NB4 (cell line): ENCODE data around the gene HOXA4.

Source experiments
- DNase-seq: peaks from one replicate; pipeline ENCODE4 v3.0.0; 2010; ENCODE audit warnings: low read depth
- H3K4me3 ChIP-seq: one replicate; pipeline ENCODE4 v1.5.1; 2011; ENCODE audit warnings: mild to moderate bottlenecking, low read depth, low read length, moderate library complexity
- CTCF ChIP-seq: IDR thresholded peaks from one replicate; pipeline ENCODE4 v1.5.1; 2012; ENCODE audit warnings: low read depth, low read length
- MAX ChIP-seq: IDR thresholded peaks from 2 replicates; pipeline ENCODE4 v1.6.1; 2011; ENCODE audit warnings: low read depth, low read length
- MYC ChIP-seq: IDR thresholded peaks from 2 replicates; pipeline ENCODE4 v1.6.1; 2011; ENCODE audit warnings: low read depth, low read length
- POLR2A ChIP-seq: IDR thresholded peaks from 2 replicates; pipeline ENCODE4 v1.6.1; 2011; ENCODE audit warnings: mild to moderate bottlenecking; ENCODE audit not compliant: insufficient read length; ENCODE audit errors: extremely low read depth

HOXA4 gene

GRCh38 chr7:27106181-27106900 is 24.2 kb downstream of the HOXA4 start:
- DNase-seq, result no peak
- no peak for TF ChIP-seq MAX
- no peak for TF ChIP-seq POLR2A
- no peak for TF ChIP-seq MYC
- TF ChIP-seq CTCF, result no peak
- H3K4me3 ChIP-seq, result no peak overlapping the region

DNA sequence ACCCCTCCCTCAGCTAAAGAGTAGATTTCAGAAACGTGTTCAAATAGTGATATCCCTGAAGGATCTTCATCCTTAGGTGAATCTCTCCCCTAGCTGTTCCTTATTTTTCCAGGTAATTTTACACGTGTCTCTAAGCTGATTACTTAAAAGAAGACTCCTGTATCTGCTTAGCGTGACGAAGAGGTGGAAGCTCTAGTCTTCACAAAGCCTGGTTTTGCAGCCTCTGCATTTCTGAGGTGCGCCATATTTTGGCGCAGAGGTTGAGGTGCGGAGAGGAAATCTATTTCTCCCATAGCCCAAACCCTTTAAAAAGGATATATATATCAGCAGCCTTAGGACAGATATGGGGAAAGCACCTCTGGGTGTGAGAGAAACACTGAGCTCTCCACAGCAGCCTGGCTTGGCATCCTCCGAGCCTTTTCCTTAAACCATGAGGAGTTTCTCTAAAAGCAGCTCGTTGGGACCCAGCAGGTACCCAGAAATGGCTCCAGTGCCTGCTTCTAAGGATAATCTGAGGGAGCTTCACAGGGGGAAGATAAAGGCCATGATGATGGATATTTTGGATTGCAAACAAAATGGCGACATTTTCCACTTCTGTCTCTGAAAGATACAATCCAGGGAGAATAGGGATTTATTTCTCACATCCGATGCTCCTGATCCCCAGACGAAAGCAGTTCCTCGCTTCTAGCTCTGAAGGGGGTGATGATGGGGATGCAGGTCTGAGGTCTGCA is 25.1 kb downstream of the HOXA4 start:
- no peak for DNase-seq
- TF ChIP-seq MAX (no peak), CTCF (no peak)
- no peak overlapping the region for H3K4me3 ChIP-seq

DNA sequence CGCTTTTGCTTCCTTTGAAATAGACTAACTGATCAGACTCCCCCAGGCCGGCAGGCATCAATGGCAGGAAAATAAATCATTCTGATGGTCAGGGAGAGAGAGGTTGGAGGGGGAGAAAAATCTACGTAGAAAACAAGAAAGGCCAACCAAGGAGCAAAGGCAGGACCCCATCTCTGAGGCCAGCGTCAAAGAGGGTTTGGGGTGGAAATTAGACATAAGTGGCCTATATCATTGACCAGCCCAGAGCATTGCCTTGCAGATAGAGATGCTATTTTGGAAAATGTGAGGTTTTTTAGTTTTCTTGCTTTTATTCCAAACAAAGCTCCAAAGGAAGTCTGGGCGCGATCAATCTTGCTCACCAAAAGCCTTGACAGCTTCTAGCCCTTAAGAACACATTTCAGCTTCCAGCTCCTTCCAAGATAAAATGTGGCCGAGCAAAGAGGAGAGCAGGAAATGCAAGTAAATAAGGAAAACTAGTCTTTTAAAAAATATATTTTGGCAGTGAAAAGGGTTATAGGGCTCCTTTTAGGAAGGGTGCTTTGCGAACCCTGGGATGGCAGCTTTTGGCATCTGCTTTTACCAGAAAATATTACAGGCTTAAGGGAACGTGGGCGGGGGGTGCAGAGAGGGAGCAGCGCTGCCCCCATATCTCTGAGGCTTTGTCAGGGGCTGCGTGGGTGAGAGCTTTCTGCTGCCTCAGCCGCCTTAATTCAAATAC is 26.1 kb downstream of the HOXA4 start:
- no peak for DNase-seq
- no peak overlapping the region for H3K4me3 ChIP-seq
- TF ChIP-seq CTCF (no peak), MAX (no peak), POLR2A (no peak), MYC (no peak)

GRCh38 chr7:27103489-27104226 is 26.9 kb downstream of the HOXA4 start:
- TF ChIP-seq MAX (no peak), MYC (no peak), CTCF (no peak), POLR2A (no peak)
- DNase-seq, result no peak
- no peak overlapping the region for H3K4me3 ChIP-seq

DNA sequence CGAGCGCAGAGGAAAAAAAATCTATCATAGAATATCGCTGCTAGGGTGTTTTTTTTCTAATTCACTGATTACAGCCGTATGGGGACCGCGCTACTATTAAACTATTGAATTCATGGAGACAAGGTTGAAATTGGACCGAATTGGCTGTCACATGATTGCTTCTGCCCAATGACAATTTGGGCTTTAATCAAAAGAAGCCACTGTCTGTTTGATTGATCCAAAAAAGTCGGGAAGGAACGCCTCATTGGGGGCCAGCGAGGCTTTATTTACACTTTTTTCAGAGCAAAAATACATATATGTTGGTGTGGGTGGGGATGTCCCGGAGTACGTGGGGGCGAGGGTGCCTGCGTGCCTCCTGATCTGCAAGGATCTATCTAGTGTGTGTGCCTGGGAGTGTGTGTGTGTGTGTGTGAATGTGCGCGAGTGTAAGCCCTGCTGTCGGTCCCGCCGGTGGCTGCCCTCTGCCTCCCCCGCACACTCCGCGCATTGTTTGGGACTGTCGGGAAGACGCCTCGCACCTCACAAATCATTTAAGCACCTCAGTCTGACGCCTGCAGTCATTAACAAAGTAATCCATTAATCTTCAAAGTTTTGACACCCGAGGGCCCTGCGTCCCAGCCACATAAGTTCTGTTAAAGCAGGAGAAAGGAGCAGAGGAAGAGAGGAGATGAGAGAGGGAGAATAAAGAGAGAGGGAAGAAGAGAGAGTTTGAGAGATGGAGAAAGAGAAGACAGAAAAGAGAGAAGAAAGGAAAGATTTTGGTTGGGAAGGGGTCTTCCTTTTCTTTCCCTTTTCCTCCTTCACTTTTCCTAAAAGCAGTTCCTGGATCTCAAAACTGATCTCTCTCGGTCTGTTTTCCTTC is 27.7 kb downstream of the HOXA4 start, which contains the start of gene HOXA2:
TSS of gene HOXA2 (minus strand) at position 103 of the 862 bp plus-strand sequence. CDS start 183 bp downstream, outside the sequence.
- TF ChIP-seq CTCF (no peak), POLR2A (no peak), MYC (no peak), MAX (no peak)
- DNase-seq, result no peak
- H3K4me3 ChIP-seq, result no peak within 1 kb of the TSS
